Thyroid gland (tissue), 4 donors: ENCODE results near the gene PSD2. TPM values are rescaled to one million over a fixed set of nuclear protein-coding genes. Genes with fewer than 3 reads are reported as not detected.

ENCODE experiments used
- DNase-seq, 2 donors: peaks; one replicate each; pipeline ENCODE4 v3.0.0-alpha.2; 2019
- H3K27ac ChIP-seq, 3 donors: fragments of 200-600 bp; sonication (generic); 1 replicate in 2 of 3; 2 replicates in 1 of 3; pipeline ENCODE4 v1.5.1; 2016 to 2019; ENCODE audit warnings: mild to moderate bottlenecking in 1 of 3, moderate library complexity in 1 of 3
- H3K27me3 ChIP-seq: fragments of 200-600 bp; sonication (generic); one replicate; pipeline ENCODE4 v1.5.1; 2019
- H3K36me3 ChIP-seq, 2 donors: fragments of 200-600 bp; sonication (generic); one replicate each; pipeline ENCODE4 v1.5.1; 2016 to 2019
- H3K4me1 ChIP-seq, 2 donors: fragments of 200-600 bp; sonication (generic); one replicate each; pipeline ENCODE4 v1.5.1; 2017 to 2019
- H3K4me3 ChIP-seq, 3 donors: fragments of 200-600 bp; sonication (generic); replicated peaks in 1 of 3; 1 replicate in 2 of 3; 2 replicates in 1 of 3; pipeline ENCODE4 v1.5.1; 2016; ENCODE audit warnings: mild to moderate bottlenecking in 1 of 3
- H3K9me3 ChIP-seq: fragments of 200-600 bp; sonication (generic); one replicate; pipeline ENCODE4 v1.5.1; 2017
- POLR2A ChIP-seq, 2 donors: fragments of 450-650 bp; IDR thresholded peaks; one replicate each; pipeline ENCODE4 v1.6.1; 2017; ENCODE audit warnings: antibody characterized with exemption in 2 of 2, mild to moderate bottlenecking in 2 of 2, moderate library complexity in 1 of 2
- whole genome bisulfite sequencing, 2 donors: methylation state at CpG; one replicate each; pipeline ENCODE4 v1.1.5; 2017; 5-methylcytosine and 5-hydroxymethylcytosine counted together
- intact Hi-C: fragments of 100-400 bp; cut with DNase I; formaldehyde crosslinking; loops from one replicate; pipeline ENCODE4 v1.15.1; 2023
- total RNA-seq, 4 donors: library from RNA; depleted of rRNA; stranded (reverse); fragments of >200 nt; gene quantifications; one replicate each; pipeline ENCODE4 v1.2.3, GENCODE V29; 2016
- TF ChIP-seq, protein P1 (sequence below), 6 experiments: fragments of 200-600 bp in 3 of 6; fragments of 450-650 bp in 3 of 6; sonication (generic) in 3 of 6; IDR thresholded peaks; one replicate each; pipeline ENCODE4 v1.5.1; 2016 to 2019; ENCODE audit warnings: antibody characterized with exemption in 6 of 6, mild to moderate bottlenecking in 2 of 6, inconsistent platforms in 1 of 6, moderate library complexity in 1 of 6

Gene PSD2
- total RNA-seq, 4 donors from 2014 or later = 0.11 to 0.67 (median 0.13) TPM; not detected in 1

DNA sequence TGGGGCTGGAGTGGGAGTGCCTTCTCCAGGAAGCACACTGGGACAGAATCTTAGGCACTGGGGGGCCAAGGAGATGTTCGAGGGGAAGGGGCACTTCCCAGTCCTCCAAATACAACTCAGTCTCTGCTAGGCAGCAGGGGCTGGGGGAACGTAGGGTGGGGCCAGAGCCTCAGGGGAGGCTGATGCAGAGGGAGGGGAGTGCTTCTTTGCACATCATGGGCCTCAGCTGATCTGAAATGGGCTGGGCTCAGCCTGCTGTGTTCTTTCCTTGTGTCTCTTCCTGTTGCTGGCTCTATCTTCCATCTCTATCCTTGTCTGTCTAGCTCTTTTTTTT, 15.6 kb downstream of the PSD2 start:
- intact Hi-C loops = no loop called here
- TF ChIP-seq POLR2A (IDR thresholded peaks at IDR 0.05) = no peak
- TF ChIP-seq, protein P1, sequence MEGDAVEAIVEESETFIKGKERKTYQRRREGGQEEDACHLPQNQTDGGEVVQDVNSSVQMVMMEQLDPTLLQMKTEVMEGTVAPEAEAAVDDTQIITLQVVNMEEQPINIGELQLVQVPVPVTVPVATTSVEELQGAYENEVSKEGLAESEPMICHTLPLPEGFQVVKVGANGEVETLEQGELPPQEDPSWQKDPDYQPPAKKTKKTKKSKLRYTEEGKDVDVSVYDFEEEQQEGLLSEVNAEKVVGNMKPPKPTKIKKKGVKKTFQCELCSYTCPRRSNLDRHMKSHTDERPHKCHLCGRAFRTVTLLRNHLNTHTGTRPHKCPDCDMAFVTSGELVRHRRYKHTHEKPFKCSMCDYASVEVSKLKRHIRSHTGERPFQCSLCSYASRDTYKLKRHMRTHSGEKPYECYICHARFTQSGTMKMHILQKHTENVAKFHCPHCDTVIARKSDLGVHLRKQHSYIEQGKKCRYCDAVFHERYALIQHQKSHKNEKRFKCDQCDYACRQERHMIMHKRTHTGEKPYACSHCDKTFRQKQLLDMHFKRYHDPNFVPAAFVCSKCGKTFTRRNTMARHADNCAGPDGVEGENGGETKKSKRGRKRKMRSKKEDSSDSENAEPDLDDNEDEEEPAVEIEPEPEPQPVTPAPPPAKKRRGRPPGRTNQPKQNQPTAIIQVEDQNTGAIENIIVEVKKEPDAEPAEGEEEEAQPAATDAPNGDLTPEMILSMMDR (IDR thresholded peaks at IDR 0.05) = no peak
- DNase-seq = no peak

DNA sequence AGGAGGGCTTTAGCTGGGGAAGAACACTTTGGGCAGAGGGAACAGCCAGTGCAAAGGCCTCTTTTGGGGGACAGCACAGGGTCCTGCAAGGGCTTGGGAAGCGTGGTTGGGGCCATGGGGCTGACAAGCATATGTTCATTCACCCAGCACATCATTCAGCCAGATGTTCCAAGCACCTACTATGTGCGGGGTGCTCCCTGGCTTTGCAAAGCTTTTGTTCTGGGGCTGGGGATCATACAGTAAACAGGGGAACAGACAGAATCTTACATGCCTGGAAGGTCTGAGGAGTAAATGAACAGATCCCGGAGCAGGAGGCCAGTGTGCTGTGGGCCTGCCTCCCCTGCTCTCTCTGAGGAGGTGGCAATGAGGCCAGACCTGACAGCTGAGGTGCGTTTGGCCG, 16.7 kb downstream of the PSD2 start:
- no peak for DNase-seq
- H3K4me1 ChIP-seq = no peaks in the 10 kb centered on the region
- intact Hi-C loops = no loop called here
- H3K27ac ChIP-seq = no peak overlapping the region
- H3K27me3 ChIP-seq = no peaks in the 10 kb centered on the region
- no peaks in the 10 kb centered on the region for H3K9me3 ChIP-seq
- TF ChIP-seq, protein P1 (IDR thresholded peaks at IDR 0.05) = no peak
- no peak for TF ChIP-seq POLR2A (IDR thresholded peaks at IDR 0.05)
- 83 to 98% methylated on average over 5 of the region's 5 CpGs for WGBS, 2 donors
- H3K4me3 ChIP-seq = no peak overlapping the region
- no peaks in the 10 kb centered on the region for H3K36me3 ChIP-seq

More for the DNA sequence above, 15.6 kb downstream of the PSD2 start:
- no peaks in the 10 kb centered on the region for H3K27me3 ChIP-seq
- WGBS, 2 donors = 24 to 57% methylated on average over 2 of the region's 2 CpGs
- H3K36me3 ChIP-seq = no peaks in the 10 kb centered on the region
- no peak overlapping the region for H3K4me3 ChIP-seq
- no peaks in the 10 kb centered on the region for H3K4me1 ChIP-seq
- H3K27ac ChIP-seq = no peak overlapping the region
- no peaks in the 10 kb centered on the region for H3K9me3 ChIP-seq

DNA sequence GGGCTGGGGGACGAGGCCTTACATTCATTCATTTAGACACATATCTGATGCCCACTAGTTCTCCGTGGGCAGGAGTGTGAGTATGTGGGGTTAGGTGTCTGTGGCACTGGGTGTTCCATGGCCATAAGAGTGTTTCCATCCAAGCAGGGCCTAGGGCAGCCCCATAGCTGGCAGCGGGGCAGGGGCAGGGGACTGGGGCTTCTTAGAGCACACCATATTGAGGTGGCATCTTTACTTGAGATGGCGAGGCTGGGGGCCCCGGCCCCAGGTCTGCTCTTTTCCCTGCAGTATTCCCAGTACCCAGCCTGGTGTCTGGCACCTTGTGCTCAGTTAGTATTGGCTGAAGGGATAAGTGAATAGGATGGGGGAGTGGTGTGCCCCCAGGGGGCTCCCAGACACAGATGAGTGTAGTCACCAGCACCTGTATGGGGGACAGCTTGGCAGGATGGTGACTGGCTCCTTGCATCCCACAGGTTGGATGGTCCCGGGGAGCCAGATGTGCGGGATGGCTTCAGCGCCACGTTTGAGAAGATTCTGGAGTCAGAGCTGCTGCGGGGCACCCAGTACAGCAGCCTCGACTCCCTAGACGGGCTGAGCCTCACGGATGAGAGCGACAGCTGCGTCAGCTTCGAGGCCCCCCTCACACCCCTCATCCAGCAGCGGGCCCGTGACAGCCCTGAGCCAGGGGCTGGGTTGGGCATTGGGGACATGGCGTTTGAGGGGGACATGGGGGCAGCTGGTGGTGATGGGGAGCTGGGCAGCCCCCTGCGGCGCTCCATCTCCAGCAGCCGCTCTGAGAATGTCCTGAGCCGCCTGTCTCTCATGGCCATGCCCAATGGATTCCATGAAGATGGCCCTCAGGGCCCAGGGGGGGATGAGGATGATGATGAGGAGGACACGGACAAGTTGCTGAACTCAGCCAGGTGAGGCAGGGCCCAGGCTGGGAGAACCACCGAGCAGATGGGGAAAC, 17.5 kb downstream of the PSD2 start:
- no peak for DNase-seq
- no peak for TF ChIP-seq POLR2A (IDR thresholded peaks at IDR 0.05)
- TF ChIP-seq, protein P1 (IDR thresholded peaks at IDR 0.05) = no peak
- Histone ChIP-seq H3K4me1 (no peaks in the 10 kb centered on the region), H3K36me3 (no peaks in the 10 kb centered on the region), H3K27ac (no peak overlapping the region), H3K9me3 (no peaks in the 10 kb centered on the region), H3K27me3 (no peaks in the 10 kb centered on the region), H3K4me3 (no peak overlapping the region)
- intact Hi-C loops = no loop called here
- WGBS, 2 donors = 92 to 95% methylated on average over 23 to 24 of the region's 25 CpGs

DNA sequence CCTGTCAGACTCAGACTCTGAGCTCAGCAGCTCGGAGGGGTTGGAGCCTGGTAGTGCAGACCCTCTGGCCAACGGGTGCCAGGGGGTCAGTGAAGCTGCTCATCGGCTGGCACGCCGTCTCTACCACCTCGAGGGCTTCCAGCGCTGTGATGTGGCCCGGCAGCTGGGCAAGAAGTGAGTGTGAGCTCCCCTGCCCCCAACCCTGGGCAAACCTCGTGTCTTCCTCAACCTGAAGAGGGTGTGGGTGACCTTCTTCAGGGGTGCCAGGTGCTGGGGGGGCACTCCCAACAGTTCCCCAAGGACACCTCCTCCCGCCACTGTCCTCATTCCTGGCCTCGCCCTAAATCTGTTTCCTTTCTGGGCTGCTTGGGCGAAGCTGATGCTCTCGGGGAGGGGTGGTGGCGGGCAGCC, 18.6 kb downstream of the PSD2 start:
- no peak for DNase-seq
- no peak for TF ChIP-seq POLR2A (IDR thresholded peaks at IDR 0.05)
- TF ChIP-seq, protein P1 (IDR thresholded peaks at IDR 0.05) = no peak
- no peaks in the 10 kb centered on the region for H3K36me3 ChIP-seq
- no peaks in the 10 kb centered on the region for H3K27me3 ChIP-seq
- H3K9me3 ChIP-seq = no peaks in the 10 kb centered on the region
- intact Hi-C loops = no loop called here
- H3K4me3 ChIP-seq = no peak overlapping the region
- 85 to 92% methylated on average over 7 to 14 of the region's 14 CpGs for WGBS, 2 donors
- no peak overlapping the region for H3K27ac ChIP-seq
- H3K4me1 ChIP-seq = no peaks in the 10 kb centered on the region

DNA sequence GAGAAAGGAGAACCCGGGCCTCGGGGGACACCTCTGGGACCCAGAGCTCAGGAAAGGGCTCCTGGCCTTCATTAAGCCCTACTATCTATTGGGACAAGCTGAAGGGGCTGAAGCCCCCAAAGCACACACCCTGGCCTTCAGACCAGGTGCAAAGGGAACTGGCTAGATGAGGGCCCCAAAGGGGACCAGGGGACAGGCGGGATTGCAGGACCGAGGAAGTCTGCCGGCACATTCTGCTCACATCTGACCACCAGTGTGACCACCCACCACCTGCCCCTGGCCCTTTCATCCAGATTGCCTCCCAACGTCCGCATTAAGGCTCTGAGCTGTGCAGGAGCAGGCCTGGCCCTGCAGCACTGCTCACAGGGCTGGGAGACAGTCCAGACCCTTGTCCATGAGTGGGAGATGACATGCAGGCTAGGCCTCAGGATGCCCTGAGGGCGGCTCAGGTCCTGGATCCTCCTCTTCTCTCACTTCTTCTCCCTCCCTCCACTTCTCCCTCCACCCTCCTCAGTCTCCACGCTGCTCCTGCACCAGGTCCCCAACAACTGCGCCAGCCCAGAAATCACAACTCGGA, 19.2 kb downstream of the PSD2 start:
- DNase-seq = no peak
- H3K9me3 ChIP-seq = no peaks in the 10 kb centered on the region
- TF ChIP-seq POLR2A (IDR thresholded peaks at IDR 0.05) = no peak
- TF ChIP-seq, protein P1 (IDR thresholded peaks at IDR 0.05) = no peak
- H3K27me3 ChIP-seq = no peaks in the 10 kb centered on the region
- intact Hi-C loops = no loop called here
- no peaks in the 10 kb centered on the region for H3K36me3 ChIP-seq
- no peak overlapping the region for H3K4me3 ChIP-seq
- WGBS, 2 donors = 93% methylated on average over 8 to 11 of the region's 11 CpGs
- H3K4me1 ChIP-seq = no peaks in the 10 kb centered on the region
- no peak overlapping the region for H3K27ac ChIP-seq
